NCI-H1694 (cell line): Measurements from ENCODE around the gene SH3TC2.
A peak's percentile ranks its signal among the peaks of the same experiment; 100 is the strongest.

ENCODE experiments used
- DNase-seq: peaks from one replicate; lab custom pipeline; 2025; lab: John Stamatoyannopoulos, UW

SH3TC2 gene

GRCh38 chr5:148999741-149000140, 63.1 kb downstream of the SH3TC2 start:
- no peak for DNase-seq

GRCh38 chr5:148998174-148998797, 64.6 kb downstream of the SH3TC2 start:
- peak; percentile 35 for DNase-seq

GRCh38 chr5:148996270-148996669, 66.6 kb downstream of the SH3TC2 start:
- DNase-seq, result no peak

GRCh38 chr5:148995791-148996190, 67.1 kb downstream of the SH3TC2 start:
- no peak for DNase-seq

GRCh38 chr5:148993283-148993936, 69.5 kb downstream of the SH3TC2 start:
- DNase-seq, result no peak

GRCh38 chr5:148992265-148992664, 70.6 kb downstream of the SH3TC2 start:
- DNase-seq, result no peak

GRCh38 chr5:148991566-148991965, 71.3 kb downstream of the SH3TC2 start:
- DNase-seq, result no peak

- DNase-seq, result no peak
Observed at GRCh38 chr5:148990817-148991216, 72.0 kb downstream of the SH3TC2 start.

- no peak for DNase-seq
Observed at GRCh38 chr5:148989567-148989966, 73.3 kb downstream of the SH3TC2 start.

GRCh38 chr5:148988328-148988727, 74.5 kb downstream of the SH3TC2 start:
- no peak for DNase-seq

GRCh38 chr5:148986636-148987035, 76.2 kb downstream of the SH3TC2 start:
- DNase-seq, result no peak

- no peak for DNase-seq
Observed at GRCh38 chr5:148984345-148984744, 78.5 kb downstream of the SH3TC2 start.

- no peak for DNase-seq
Observed at GRCh38 chr5:148981353-148981752, 81.5 kb downstream of the SH3TC2 start.

- no peak for DNase-seq
Observed at GRCh38 chr5:148980731-148981130, 82.1 kb downstream of the SH3TC2 start.

GRCh38 chr5:148979083-148979723, 83.7 kb downstream of the SH3TC2 start:
- no peak for DNase-seq

- DNase-seq, result no peak
Observed at GRCh38 chr5:148978370-148979082, 84.3 kb downstream of the SH3TC2 start.

GRCh38 chr5:148976569-148977381, 86.1 kb downstream of the SH3TC2 start:
- no peak for DNase-seq

- no peak for DNase-seq
Observed at GRCh38 chr5:148974642-148975327, 88.1 kb downstream of the SH3TC2 start.

- no peak for DNase-seq
Observed at GRCh38 chr5:148973455-148973854, 89.4 kb downstream of the SH3TC2 start.

- DNase-seq, result no peak
Observed at GRCh38 chr5:148972974-148973374, 89.9 kb downstream of the SH3TC2 start.

GRCh38 chr5:148972396-148972795, 90.5 kb downstream of the SH3TC2 start:
- no peak for DNase-seq
